ENCODE measurements around the gene CPNE7.

The CPNE7 gene

DNA sequence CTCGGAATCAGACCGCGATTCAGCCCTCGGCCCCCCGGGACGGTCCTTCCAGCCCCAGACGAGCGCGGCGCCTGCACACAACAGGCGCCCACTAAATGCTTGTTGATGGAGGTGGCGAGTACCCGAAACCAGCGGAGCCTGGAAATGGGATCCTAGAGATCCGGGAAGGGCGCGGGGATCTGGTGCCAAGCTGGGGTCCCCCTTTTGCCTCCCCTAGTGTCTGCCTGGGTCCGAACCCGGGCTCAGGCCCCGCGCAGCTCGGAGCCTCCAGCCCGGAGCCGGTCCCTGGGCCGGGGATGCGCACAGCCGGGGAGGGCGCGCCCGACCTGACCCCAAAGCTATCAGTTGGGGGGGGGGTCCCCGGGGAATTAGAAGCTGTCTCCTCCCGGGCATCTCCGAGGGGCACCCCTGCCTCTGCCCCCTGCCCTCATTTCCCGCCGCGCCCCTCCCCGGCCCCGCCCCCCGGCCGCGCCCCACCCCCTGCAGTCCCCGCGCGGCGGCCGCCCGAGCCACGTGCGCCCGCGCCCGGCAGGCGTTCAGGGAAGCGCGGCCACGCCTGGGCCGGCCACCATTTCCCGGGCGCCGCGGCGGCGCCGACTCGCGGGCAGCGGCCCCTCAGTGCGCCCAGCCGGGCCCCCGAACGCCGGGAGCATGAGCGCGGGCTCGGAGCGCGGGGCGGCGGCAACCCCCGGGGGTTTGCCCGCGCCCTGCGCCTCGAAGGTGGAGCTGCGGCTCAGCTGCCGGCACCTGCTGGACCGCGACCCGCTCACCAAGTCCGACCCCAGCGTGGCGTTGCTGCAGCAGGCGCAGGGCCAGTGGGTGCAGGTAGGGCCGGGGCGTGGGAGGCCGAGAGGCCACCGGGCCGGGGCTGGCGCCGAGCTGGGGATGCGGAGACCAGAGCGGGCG is at the start of gene CPNE7:
CPNE7 (plus strand) TSS at position 512 of the 906 bp plus-strand sequence; CDS start at position 652, 140 bp downstream.
- Histone ChIP-seq H3K36me3 (ENCODE audit: control insufficient read depth, low read length) (no peaks in the 10 kb centered on the region), H3K9me3 (ENCODE audit: control insufficient read depth, insufficient read depth, low read length) (peaks cover 1% of the 10 kb centered on the region; the same call in 1 of the 2 replicates), H3K79me2 (ENCODE audit: control insufficient read depth, low read length) (no peaks in the 10 kb centered on the region), H3F3A (ENCODE audit: control insufficient read depth, insufficient read depth) (no peaks in the 10 kb centered on the region), H3K4me1 (ENCODE audit: control insufficient read depth, low read length) (peaks cover 37% of the 10 kb centered on the region), H3K9me2 (replicated peaks; ENCODE audit: control insufficient read depth, low read length) (no peaks in the 10 kb centered on the region), H3K4me3 (ENCODE audit: low read length) (peak within 1 kb of the TSS; percentile 73), H4K20me1 (ENCODE audit: control insufficient read depth, insufficient read depth, low read depth, low read length) (no peaks in the 10 kb centered on the region), H3K27me3 (ENCODE audit: control insufficient read depth, low read length) (peaks cover 5% of the 10 kb centered on the region), H3K27ac (ENCODE audit: low read depth, low read length) (no peak within 1 kb of the TSS), H3K4me2 (ENCODE audit: low read length) (peak within 1 kb of the TSS; percentile 86)
- TF ChIP-seq EZH2phosphoT487 (IDR thresholded peaks at IDR 0.05; ENCODE audit: borderline replicate concordance, low read length), result no peak

DNA sequence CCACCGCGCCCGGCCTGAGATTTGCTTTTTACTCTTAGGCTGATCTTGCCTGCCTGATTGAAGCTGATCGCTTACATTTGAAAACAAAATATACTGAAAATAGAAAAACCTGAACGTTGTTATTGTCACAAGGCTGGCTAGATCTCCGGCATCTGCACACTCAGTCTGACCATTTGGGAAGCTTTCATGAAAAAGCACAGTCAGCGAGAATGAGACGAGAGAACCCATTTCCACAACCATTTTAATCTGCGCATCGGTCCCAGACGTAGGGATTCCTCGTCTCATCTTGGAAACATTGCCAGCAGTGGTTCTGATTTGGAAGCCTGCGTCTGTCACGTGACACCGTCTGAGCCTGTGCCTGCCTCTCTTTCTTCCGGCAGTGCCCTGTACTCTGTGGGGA is 46.5 kb upstream of the CPNE7 start:
- Histone ChIP-seq H3K27ac (ENCODE audit: low read depth, low read length) (no peak overlapping the region), H4K20me1 (ENCODE audit: control insufficient read depth, insufficient read depth, low read depth, low read length) (no peaks in the 10 kb centered on the region), H3K4me3 (ENCODE audit: low read length) (no peak overlapping the region), H3K9me3 (ENCODE audit: control insufficient read depth, insufficient read depth, low read length) (no peaks in the 10 kb centered on the region), H3K79me2 (ENCODE audit: control insufficient read depth, low read length) (no peaks in the 10 kb centered on the region; the same call in 1 of the 2 replicates), H3K4me2 (ENCODE audit: low read length) (no peak overlapping the region), H3K4me1 (ENCODE audit: control insufficient read depth, low read length) (peaks cover 16% of the 10 kb centered on the region), H3F3A (ENCODE audit: control insufficient read depth, insufficient read depth) (no peaks in the 10 kb centered on the region), H3K36me3 (ENCODE audit: control insufficient read depth, low read length) (peaks cover 75% of the 10 kb centered on the region), H3K27me3 (ENCODE audit: control insufficient read depth, low read length) (no peaks in the 10 kb centered on the region), H3K9me2 (replicated peaks; ENCODE audit: control insufficient read depth, low read length) (no peaks in the 10 kb centered on the region)
- TF ChIP-seq EZH2phosphoT487 (IDR thresholded peaks at IDR 0.05; ENCODE audit: borderline replicate concordance, low read length), result no peak
- TF ChIP-seq, protein P1, sequence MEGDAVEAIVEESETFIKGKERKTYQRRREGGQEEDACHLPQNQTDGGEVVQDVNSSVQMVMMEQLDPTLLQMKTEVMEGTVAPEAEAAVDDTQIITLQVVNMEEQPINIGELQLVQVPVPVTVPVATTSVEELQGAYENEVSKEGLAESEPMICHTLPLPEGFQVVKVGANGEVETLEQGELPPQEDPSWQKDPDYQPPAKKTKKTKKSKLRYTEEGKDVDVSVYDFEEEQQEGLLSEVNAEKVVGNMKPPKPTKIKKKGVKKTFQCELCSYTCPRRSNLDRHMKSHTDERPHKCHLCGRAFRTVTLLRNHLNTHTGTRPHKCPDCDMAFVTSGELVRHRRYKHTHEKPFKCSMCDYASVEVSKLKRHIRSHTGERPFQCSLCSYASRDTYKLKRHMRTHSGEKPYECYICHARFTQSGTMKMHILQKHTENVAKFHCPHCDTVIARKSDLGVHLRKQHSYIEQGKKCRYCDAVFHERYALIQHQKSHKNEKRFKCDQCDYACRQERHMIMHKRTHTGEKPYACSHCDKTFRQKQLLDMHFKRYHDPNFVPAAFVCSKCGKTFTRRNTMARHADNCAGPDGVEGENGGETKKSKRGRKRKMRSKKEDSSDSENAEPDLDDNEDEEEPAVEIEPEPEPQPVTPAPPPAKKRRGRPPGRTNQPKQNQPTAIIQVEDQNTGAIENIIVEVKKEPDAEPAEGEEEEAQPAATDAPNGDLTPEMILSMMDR (IDR thresholded peaks at IDR 0.05; ENCODE audit: low read depth, low read length, poor library complexity, severe bottlenecking), result no peak

GRCh38 chr16:89530401-89531381 is 44.9 kb upstream of the CPNE7 start:
- H3K79me2 ChIP-seq (ENCODE audit: control insufficient read depth, low read length), result peaks cover 12% of the 10 kb centered on the region
- no peak overlapping the region for H3K4me2 ChIP-seq (ENCODE audit: low read length)
- no peak overlapping the region for H3K27ac ChIP-seq (ENCODE audit: low read depth, low read length)
- H3K4me1 ChIP-seq (ENCODE audit: control insufficient read depth, low read length), result peaks cover 20% of the 10 kb centered on the region
- peaks cover 77% of the 10 kb centered on the region for H3K36me3 ChIP-seq (ENCODE audit: control insufficient read depth, low read length)
- TF ChIP-seq, protein P1 (IDR thresholded peaks at IDR 0.05; ENCODE audit: low read depth, low read length, poor library complexity, severe bottlenecking), result no peak
- TF ChIP-seq EZH2phosphoT487 (IDR thresholded peaks at IDR 0.05; ENCODE audit: borderline replicate concordance, low read length), result no peak
- H4K20me1 ChIP-seq (ENCODE audit: control insufficient read depth, insufficient read depth, low read depth, low read length), result no peaks in the 10 kb centered on the region
- H3F3A ChIP-seq (ENCODE audit: control insufficient read depth, insufficient read depth), result no peaks in the 10 kb centered on the region
- no peaks in the 10 kb centered on the region for H3K27me3 ChIP-seq (ENCODE audit: control insufficient read depth, low read length)
- no peak overlapping the region for H3K4me3 ChIP-seq (ENCODE audit: low read length)
- no peaks in the 10 kb centered on the region for H3K9me2 ChIP-seq (replicated peaks; ENCODE audit: control insufficient read depth, low read length)
- no peaks in the 10 kb centered on the region for H3K9me3 ChIP-seq (ENCODE audit: control insufficient read depth, insufficient read depth, low read length)

Data from DOHH2 (cell line).